Endothelial cell of umbilical vein (primary cell): ENCODE measurements around the gene RGS1. TPM values are rescaled to one million over a fixed set of nuclear protein-coding genes. Genes with fewer than 3 reads are reported as not detected.

ENCODE experiments used
- BruUV-seq: library from RNA; stranded (reverse); fragments of 400-500 nt; replicated peaks from 2 replicates; lab custom pipeline; 2021; lab: Mats Ljungman, UMichigan
- CTCF ChIA-PET: fragments of 300-600, 350-600 bp; sonication (Branson Sonifier 250); formaldehyde crosslinking; loops from one replicate; lab custom pipeline; 2021; ENCODE audit warnings: antibody characterized with exemption, inconsistent platforms; lab: Charles Lee
- POLR2A ChIA-PET: fragments of 300-600, 350-600 bp; sonication (Branson Sonifier 250); formaldehyde crosslinking; loops from one replicate; lab custom pipeline; 2021; ENCODE audit warnings: antibody characterized with exemption, inconsistent platforms; lab: Charles Lee
- DNase-seq: peaks from one replicate; pipeline ENCODE4 v3.0.0-alpha.2; 2011; ENCODE audit warnings: low read depth, low spot score
- FAIRE-seq: peaks from 2 replicates; lab custom pipeline; 2011; peaks lifted over from hg19 to GRCh38; lab: Jason Lieb, UNC
- H2AFZ ChIP-seq: 2 replicates; pipeline ENCODE4 v1.6.0; 2012; ENCODE audit warnings: low read depth, low read length, control low read depth, inconsistent platforms
- H3K27ac ChIP-seq: 2 replicates; pipeline ENCODE4 v1.5.1; 2011; ENCODE audit warnings: low read depth, mild to moderate bottlenecking, control low read depth, low read length, moderate library complexity; ENCODE audit not compliant: insufficient read depth
- H3K27me3 ChIP-seq, 2 experiments: 2 replicates each; pipeline versions ENCODE4 v1.6.0 to v1.6.1; 2011; ENCODE audit warnings: low read length in 2 of 2, mixed read lengths in 1 of 2; ENCODE audit not compliant: control insufficient read depth in 2 of 2, insufficient read depth in 2 of 2
- H3K36me3 ChIP-seq, 2 experiments: 2 replicates in 1 of 2; 3 replicates in 1 of 2; pipeline ENCODE4 v1.5.1; 2011; ENCODE audit warnings: low read length in 2 of 2, mild to moderate bottlenecking in 1 of 2, moderate library complexity in 1 of 2; ENCODE audit not compliant: control insufficient read depth in 2 of 2, insufficient read depth in 2 of 2; ENCODE audit errors: extremely low read depth in 1 of 2
- H3K4me1 ChIP-seq: 3 replicates; pipeline ENCODE4 v1.5.1; 2011; ENCODE audit warnings: mild to moderate bottlenecking, low read length; ENCODE audit not compliant: control insufficient read depth, insufficient read depth; ENCODE audit errors: extremely low read depth
- H3K4me2 ChIP-seq: 2 replicates; pipeline ENCODE4 v1.6.1; 2011; ENCODE audit warnings: low read length, control low read depth, mixed read lengths; ENCODE audit not compliant: insufficient read depth
- H3K4me3 ChIP-seq, 3 experiments: fragments of 200-600 bp in 1 of 3; sonication (generic), shearing (Covaris generic) in 1 of 3; replicated peaks in 1 of 3; 2 replicates each; pipeline ENCODE4 v1.5.1; 2011 to 2016; ENCODE audit warnings: control low read depth in 3 of 3, low read length in 3 of 3, mild to moderate bottlenecking in 2 of 3, inconsistent platforms in 1 of 3, low read depth in 1 of 3, moderate library complexity in 1 of 3; ENCODE audit not compliant: insufficient read depth in 1 of 3
- H3K79me2 ChIP-seq: 2 replicates; pipeline ENCODE4 v1.6.0; 2012; ENCODE audit warnings: low read length, inconsistent platforms; ENCODE audit not compliant: control insufficient read depth, insufficient read depth
- H3K9ac ChIP-seq: replicated peaks from 2 replicates; pipeline ENCODE3; 2011; ENCODE audit warnings: low read length, control low read depth; ENCODE audit not compliant: insufficient read depth; ENCODE audit errors: extremely low read depth
- H3K9me1 ChIP-seq: replicated peaks from 3 replicates; pipeline ENCODE4 v1.6.0; 2011; ENCODE audit warnings: mild to moderate bottlenecking, low read length; ENCODE audit not compliant: control insufficient read depth, insufficient read depth; ENCODE audit errors: extremely low read depth
- H3K9me3 ChIP-seq: replicated peaks from 2 replicates; pipeline ENCODE4 v1.5.1; 2012; ENCODE audit warnings: low read length, inconsistent platforms; ENCODE audit not compliant: control insufficient read depth, insufficient read depth
- H4K20me1 ChIP-seq: replicated peaks from 2 replicates; pipeline ENCODE3; 2011; ENCODE audit warnings: mild to moderate bottlenecking, low read length; ENCODE audit not compliant: control insufficient read depth, insufficient read depth; ENCODE audit errors: extremely low read depth
- CTCF ChIP-seq, 2 donors: IDR thresholded peaks; 1 replicate in 1 of 2; 2 replicates in 1 of 2; pipeline ENCODE4 v1.5.1; 2011; ENCODE audit warnings: low read length in 2 of 2, mild to moderate bottlenecking in 2 of 2, moderate library complexity in 2 of 2, control low read depth in 1 of 2, inconsistent platforms in 1 of 2, low read depth in 1 of 2; ENCODE audit not compliant: insufficient read depth in 1 of 2; ENCODE audit errors: extremely low read depth in 1 of 2
- EZH2 ChIP-seq: IDR thresholded peaks from 2 replicates; pipeline ENCODE4 v1.6.1; 2012; ENCODE audit warnings: borderline replicate concordance, low read depth, mild to moderate bottlenecking, moderate library complexity, low read length, inconsistent platforms; ENCODE audit not compliant: severe bottlenecking
- FOS ChIP-seq: IDR thresholded peaks from 2 replicates; pipeline ENCODE4 v1.6.1; 2011; ENCODE audit warnings: mild to moderate bottlenecking, low read length, moderate library complexity, borderline replicate concordance; ENCODE audit not compliant: insufficient read depth
- GATA2 ChIP-seq: IDR thresholded peaks from 2 replicates; pipeline ENCODE4 v1.7.0; 2011; ENCODE audit warnings: low read depth, mild to moderate bottlenecking, moderate library complexity, mixed read lengths, low read length; ENCODE audit not compliant: insufficient read length, insufficient read depth
- JUN ChIP-seq: IDR thresholded peaks from 2 replicates; pipeline ENCODE4 v1.6.1; 2011; ENCODE audit warnings: borderline replicate concordance, low read depth; ENCODE audit not compliant: insufficient read length, insufficient read depth
- MYC ChIP-seq: IDR thresholded peaks from one replicate; pipeline ENCODE4 v1.6.1; 2011; ENCODE audit warnings: mild to moderate bottlenecking, low read depth, low read length
- POLR2A ChIP-seq: IDR thresholded peaks from 2 replicates; pipeline ENCODE4 v1.6.1; 2012; ENCODE audit warnings: low read depth, mild to moderate bottlenecking, control low read depth, low read length
- POLR2AphosphoS5 ChIP-seq: IDR thresholded peaks from 2 replicates; pipeline ENCODE4 v1.6.1; 2012; ENCODE audit warnings: low read depth, mild to moderate bottlenecking, control low read depth, low read length, moderate library complexity; ENCODE audit not compliant: insufficient read depth
- dilution Hi-C: fragments of 300-500 bp; cut with MboI; formaldehyde crosslinking; loops from one replicate; pipeline ENCODE4 v1.15.0; 2019; ENCODE audit warnings: low sequenced_read_pairs; ENCODE audit not compliant: extremely low pct_ligation_motif_present
- intact Hi-C: fragments of 100-400 bp; cut with micrococcal nuclease; formaldehyde crosslinking; loops from one replicate; pipeline ENCODE4 v1.10.0; 2022
- polyA plus RNA-seq, 4 experiments: library from polyadenylated mRNA; depleted of rRNA in 3 of 4; stranded (reverse) in 3 of 4; unstranded in 1 of 4; fragments of >200 nt; gene quantifications; 2 replicates each; pipeline versions ENCODE4 v1.2.1 to v1.2.3, GENCODE V29; 2011 to 2012; ENCODE audit warnings: missing spikeins in 1 of 4
- total RNA-seq: library from RNA; stranded (reverse); gene quantifications from 2 replicates; pipeline ENCODE4 v1.2.3, GENCODE V29; 2021
- TF ChIP-seq, protein P1 (sequence below): IDR thresholded peaks from 2 replicates; pipeline ENCODE4 v1.6.1; 2011; ENCODE audit not compliant: insufficient read depth, insufficient read length

RGS1 gene
- total and polyA plus RNA-seq, 2 donors (not counting 3 experiments of a cell fraction or from before 2014, with no cell fraction given), result not detected

GRCh38 chr1:192563129-192563528 lies 12.4 kb upstream of the RGS1 start:
- ChIA-PET POLR2A (no interaction called here), CTCF (interaction anchor here (0.8 to 1.5 kb wide), 3 partner anchors 16 to 85 kb away, joined by 3 to 5 read pairs (median 4); no protein-coding TSS in a partner anchor)
- intact Hi-C loops, result no loop called here
- TF ChIP-seq EZH2 (no peak), POLR2A (no peak), JUN (no peak), MYC (no peak), CTCF (IDR thresholded peaks at IDR 0.05; ENCODE audit: extremely low read depth in 1 of 2, insufficient read depth in 1 of 2, low read depth in 1 of 2, low read length in 2 of 2) (no peak), FOS (no peak), GATA2 (no peak), POLR2AphosphoS5 (no peak)
- TF ChIP-seq, protein P1, sequence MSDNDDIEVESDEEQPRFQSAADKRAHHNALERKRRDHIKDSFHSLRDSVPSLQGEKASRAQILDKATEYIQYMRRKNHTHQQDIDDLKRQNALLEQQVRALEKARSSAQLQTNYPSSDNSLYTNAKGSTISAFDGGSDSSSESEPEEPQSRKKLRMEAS, result no peak
- no peak overlapping the region for H3K4me3 ChIP-seq
- no peak overlapping the region for H3K9ac ChIP-seq
- dilution Hi-C loops, result no loop called here
- no peaks in the 10 kb centered on the region for H3K9me1 ChIP-seq
- DNase-seq, result no peak
- H3K27ac ChIP-seq, result no peak overlapping the region
- no peak overlapping the region for H2AFZ ChIP-seq
- H3K9me3 ChIP-seq, result no peaks in the 10 kb centered on the region
- peaks cover 24% of the 10 kb centered on the region for H3K4me1 ChIP-seq
- no peaks in the 10 kb centered on the region for H3K79me2 ChIP-seq
- no peaks in the 10 kb centered on the region for H4K20me1 ChIP-seq
- no peak overlapping the region for H3K4me2 ChIP-seq
- H3K27me3 ChIP-seq, result no peaks in the 10 kb centered on the region
- no TSS peak for BruUV-seq
- H3K36me3 ChIP-seq, result no peaks in the 10 kb centered on the region
- FAIRE-seq, result no peak
